Measurements from ENCODE around the gene PCK1. TPM values are rescaled to one million over a fixed set of nuclear protein-coding genes. Genes with fewer than 3 reads are reported as not detected.

The PCK1 gene
- total RNA-seq, 6 experiments from 2014 or later = not detected

- Mint-ChIP-seq H3K36me3 (ENCODE audit: low read depth) (no peaks in the 10 kb centered on the region), H3K27ac (no peak overlapping the region), H3K4me1 (ENCODE audit: low read depth) (no peaks in the 10 kb centered on the region), H3K27me3 (ENCODE audit: insufficient read depth) (peaks cover 32% of the 10 kb centered on the region), H3K4me3 (no peak overlapping the region), H3K9me3 (peaks cover 4% of the 10 kb centered on the region; the same call in 1 of the 2 replicates)
- no peak for DNase-seq
- TF ChIP-seq CTCF (IDR thresholded peaks at IDR 0.05) = no peak
These were observed 1.0 kb upstream of the PCK1 start for GRCh38 chr20:57559658-57560553.

GRCh38 chr20:57561356-57562279 is 708 bp downstream of the PCK1 start:
- H3K4me1 Mint-ChIP-seq (ENCODE audit: low read depth) = no peaks in the 10 kb centered on the region
- DNase-seq = no peak
- H3K9me3 Mint-ChIP-seq = peaks cover 4% of the 10 kb centered on the region; the same call in 1 of the 2 replicates
- no peak for TF ChIP-seq CTCF (IDR thresholded peaks at IDR 0.05)
- no peak overlapping the region for H3K27ac Mint-ChIP-seq
- no peaks in the 10 kb centered on the region for H3K36me3 Mint-ChIP-seq (ENCODE audit: low read depth)
- H3K4me3 Mint-ChIP-seq = no peak overlapping the region
- H3K27me3 Mint-ChIP-seq (ENCODE audit: insufficient read depth) = peaks cover 40% of the 10 kb centered on the region

GRCh38 chr20:57562541-57563465 is 1.9 kb downstream of the PCK1 start:
- no peak overlapping the region for H3K27ac Mint-ChIP-seq
- no peak for TF ChIP-seq CTCF (IDR thresholded peaks at IDR 0.05)
- no peak for DNase-seq
- peaks cover 42% of the 10 kb centered on the region for H3K27me3 Mint-ChIP-seq (ENCODE audit: insufficient read depth)
- no peaks in the 10 kb centered on the region for H3K36me3 Mint-ChIP-seq (ENCODE audit: low read depth)
- no peaks in the 10 kb centered on the region for H3K9me3 Mint-ChIP-seq
- H3K4me3 Mint-ChIP-seq = no peak overlapping the region
- no peaks in the 10 kb centered on the region for H3K4me1 Mint-ChIP-seq (ENCODE audit: low read depth)

- Mint-ChIP-seq H3K27me3 (ENCODE audit: insufficient read depth) (peaks cover 41% of the 10 kb centered on the region), H3K36me3 (ENCODE audit: low read depth) (no peaks in the 10 kb centered on the region), H3K9me3 (no peaks in the 10 kb centered on the region), H3K27ac (no peak overlapping the region), H3K4me1 (ENCODE audit: low read depth) (no peaks in the 10 kb centered on the region), H3K4me3 (no peak overlapping the region)
- no peak for DNase-seq
- no peak for TF ChIP-seq CTCF (IDR thresholded peaks at IDR 0.05)
These were observed 2.6 kb downstream of the PCK1 start for GRCh38 chr20:57563522-57563921.

Measured in HFFc6 (cell line).